Activated naive CD8-positive, alpha-beta T cell (primary cell): ENCODE data around the gene BNIP5.

Experiments
- H3K27ac Mint-ChIP-seq: one replicate; pipeline ENCODE4 v1.8.0; 2021; ENCODE audit warnings: mixed read lengths
- H3K27me3 Mint-ChIP-seq: one replicate; pipeline ENCODE4 v1.8.0; 2021; ENCODE audit warnings: mixed read lengths
- H3K36me3 Mint-ChIP-seq: one replicate; pipeline ENCODE4 v1.8.0; 2021; ENCODE audit warnings: mixed read lengths
- H3K4me1 Mint-ChIP-seq: one replicate; pipeline ENCODE4 v1.8.0; 2021; ENCODE audit warnings: low read depth, mixed read lengths
- H3K4me3 Mint-ChIP-seq: one replicate; pipeline ENCODE4 v1.8.0; 2021; ENCODE audit warnings: mild to moderate bottlenecking, mixed read lengths
- H3K9me3 Mint-ChIP-seq: one replicate; pipeline ENCODE4 v1.8.0; 2021; ENCODE audit warnings: low read depth, mixed read lengths

The BNIP5 gene

DNA sequence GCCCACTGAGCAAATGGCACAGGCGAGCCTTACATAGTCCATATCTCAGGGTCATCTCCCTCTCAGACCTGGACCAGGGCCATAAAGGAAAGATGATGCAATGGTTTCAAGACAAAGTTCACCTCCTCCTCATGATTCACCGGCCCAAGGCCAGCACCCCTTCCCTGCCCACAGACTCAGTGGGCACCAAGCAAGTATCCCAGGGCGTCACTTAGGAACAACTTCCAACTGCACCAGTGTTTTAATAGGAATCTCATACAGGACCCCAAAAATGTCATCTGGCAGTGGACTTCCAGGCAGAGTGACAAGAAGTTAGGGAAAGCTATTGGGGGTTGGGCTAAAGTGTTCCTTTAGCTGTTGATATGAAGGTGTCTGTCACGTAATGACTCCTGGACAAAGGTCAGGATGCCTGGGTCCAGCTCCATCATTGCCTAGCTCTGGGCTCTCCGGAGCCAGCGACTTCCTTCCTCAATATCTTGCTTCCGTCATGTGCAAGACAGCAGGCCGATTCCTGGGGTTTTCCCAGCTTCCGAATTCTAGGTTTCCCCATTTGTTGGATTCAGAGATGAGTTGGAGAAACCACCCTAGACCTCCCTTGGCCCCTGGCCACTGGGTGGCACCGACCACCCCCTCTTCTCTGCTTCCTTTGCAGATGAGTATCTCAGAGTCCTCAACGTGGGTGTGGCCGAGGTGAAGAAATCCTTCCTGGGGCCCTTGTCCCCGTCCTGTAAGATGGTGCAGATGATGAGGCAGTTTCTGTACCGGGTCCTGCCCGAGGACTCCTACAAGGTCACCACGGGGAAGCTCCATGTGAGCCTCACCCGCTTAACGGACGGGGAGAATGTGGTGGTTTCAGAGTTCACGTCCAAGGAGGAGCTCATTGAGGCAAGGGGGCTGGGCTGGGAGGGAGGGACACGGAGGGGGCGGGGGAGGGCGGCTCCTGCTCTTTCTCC, 45.7 kb downstream of the BNIP5 start:
- peaks cover under 1% of the 10 kb centered on the region for H3K27me3 Mint-ChIP-seq
- no peak overlapping the region for H3K4me3 Mint-ChIP-seq
- H3K27ac Mint-ChIP-seq, result no peak overlapping the region
- H3K4me1 Mint-ChIP-seq, result peaks cover 10% of the 10 kb centered on the region
- H3K36me3 Mint-ChIP-seq, result no peaks in the 10 kb centered on the region
- no peaks in the 10 kb centered on the region for H3K9me3 Mint-ChIP-seq

DNA sequence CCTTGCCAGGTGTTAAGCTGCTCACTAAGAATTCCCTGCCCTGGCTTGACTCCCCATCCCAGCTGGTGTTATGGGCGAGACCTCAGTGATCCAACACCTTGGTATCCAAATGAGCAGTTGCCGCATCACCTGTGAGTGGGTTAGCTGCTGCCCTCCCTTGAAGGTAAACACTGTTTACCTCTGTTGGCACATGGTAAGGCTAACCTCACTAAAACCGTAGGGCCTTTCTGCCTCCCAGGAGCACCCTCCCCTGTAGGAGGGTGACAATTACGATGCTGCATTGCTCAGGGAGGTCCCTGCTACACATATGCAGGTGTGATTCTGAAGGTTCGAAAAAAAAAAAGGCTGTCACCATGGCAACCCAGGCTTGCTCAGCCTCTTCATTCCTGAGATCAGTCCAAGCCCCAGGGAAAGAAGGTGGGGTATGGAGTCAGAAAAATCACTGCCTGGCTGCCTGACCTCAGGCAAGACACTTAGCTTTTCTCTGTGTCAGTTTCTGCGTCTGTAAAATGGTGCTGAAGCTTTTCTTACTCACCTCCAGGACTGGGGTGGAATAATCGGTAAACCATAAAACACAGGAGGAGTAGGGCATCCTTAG, 47.3 kb downstream of the BNIP5 start:
- peaks cover 13% of the 10 kb centered on the region for H3K27me3 Mint-ChIP-seq
- H3K4me3 Mint-ChIP-seq, result no peak overlapping the region
- H3K9me3 Mint-ChIP-seq, result no peaks in the 10 kb centered on the region
- peaks cover 12% of the 10 kb centered on the region for H3K4me1 Mint-ChIP-seq
- no peak overlapping the region for H3K27ac Mint-ChIP-seq
- H3K36me3 Mint-ChIP-seq, result no peaks in the 10 kb centered on the region

DNA sequence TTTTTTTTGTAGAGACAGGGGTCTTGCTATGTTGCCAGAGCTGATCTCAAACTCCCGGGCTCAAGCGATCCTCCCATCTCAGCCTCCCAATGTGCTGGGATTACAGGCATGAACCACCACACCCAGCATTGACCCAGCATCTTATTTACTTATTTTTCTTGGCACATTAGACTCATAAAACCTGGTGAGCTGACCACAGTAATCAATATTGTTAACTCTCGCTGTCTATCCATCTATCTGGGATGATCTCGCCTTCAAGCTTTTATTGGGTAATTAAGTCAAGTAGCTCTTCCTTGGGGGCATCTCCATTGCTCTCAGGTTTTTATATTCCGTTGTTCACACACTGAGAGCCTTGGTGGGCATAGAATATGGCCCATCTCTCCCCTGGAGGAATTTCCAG, 49.8 kb downstream of the BNIP5 start:
- H3K4me1 Mint-ChIP-seq, result peaks cover 12% of the 10 kb centered on the region
- H3K36me3 Mint-ChIP-seq, result no peaks in the 10 kb centered on the region
- peaks cover 25% of the 10 kb centered on the region for H3K27me3 Mint-ChIP-seq
- H3K9me3 Mint-ChIP-seq, result no peaks in the 10 kb centered on the region
- H3K27ac Mint-ChIP-seq, result no peak overlapping the region
- no peak overlapping the region for H3K4me3 Mint-ChIP-seq

DNA sequence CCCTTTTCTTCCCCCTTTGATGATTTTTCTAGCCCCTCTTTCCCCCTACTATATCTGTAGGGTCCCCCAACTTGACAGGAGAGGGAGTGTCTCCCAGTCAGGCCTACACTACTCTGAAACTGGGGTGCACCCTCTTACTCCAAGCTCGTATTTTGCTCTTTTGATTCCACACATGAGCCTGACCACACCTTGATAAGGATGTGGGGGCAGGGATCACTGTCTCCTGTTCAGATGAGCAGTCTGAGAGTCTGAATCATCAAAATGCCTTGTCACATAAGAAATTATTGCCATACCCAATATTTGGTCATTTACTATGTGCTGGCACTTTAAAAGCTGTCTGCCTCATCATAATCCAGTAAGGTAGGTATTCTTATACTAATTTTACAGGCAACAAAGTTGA, 50.9 kb downstream of the BNIP5 start:
- Mint-ChIP-seq H3K4me1 (peaks cover 12% of the 10 kb centered on the region), H3K36me3 (no peaks in the 10 kb centered on the region), H3K27me3 (peaks cover 31% of the 10 kb centered on the region), H3K4me3 (no peak overlapping the region), H3K9me3 (no peaks in the 10 kb centered on the region), H3K27ac (no peak overlapping the region)

DNA sequence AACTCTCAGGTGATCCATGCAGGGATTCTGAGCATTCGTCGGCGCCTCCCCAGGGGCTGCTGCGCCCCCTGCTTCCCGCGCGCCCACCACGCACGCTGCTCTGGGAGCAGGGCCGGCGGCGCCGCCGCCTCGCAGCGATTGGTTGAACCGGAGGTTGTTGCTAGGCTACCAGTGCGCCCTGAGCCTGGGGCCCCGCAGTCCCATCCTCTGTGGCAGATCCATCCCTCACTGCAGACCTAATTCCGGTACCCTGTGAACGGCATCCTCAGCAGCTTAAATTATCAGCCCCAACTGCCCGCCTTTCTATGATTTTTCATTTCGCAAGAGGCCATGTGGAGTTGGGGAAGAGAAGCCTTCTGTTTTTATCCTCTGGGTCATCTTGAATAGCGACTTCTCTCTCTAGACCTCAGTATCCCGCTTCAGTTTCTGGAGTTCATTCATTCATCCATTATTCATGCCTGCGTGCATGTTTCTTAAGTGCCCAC, 51.5 kb downstream of the BNIP5 start:
- Mint-ChIP-seq H3K9me3 (no peaks in the 10 kb centered on the region), H3K4me3 (no peak overlapping the region), H3K27ac (no peak overlapping the region), H3K4me1 (peaks cover 12% of the 10 kb centered on the region), H3K27me3 (peaks cover 35% of the 10 kb centered on the region), H3K36me3 (no peaks in the 10 kb centered on the region)

DNA sequence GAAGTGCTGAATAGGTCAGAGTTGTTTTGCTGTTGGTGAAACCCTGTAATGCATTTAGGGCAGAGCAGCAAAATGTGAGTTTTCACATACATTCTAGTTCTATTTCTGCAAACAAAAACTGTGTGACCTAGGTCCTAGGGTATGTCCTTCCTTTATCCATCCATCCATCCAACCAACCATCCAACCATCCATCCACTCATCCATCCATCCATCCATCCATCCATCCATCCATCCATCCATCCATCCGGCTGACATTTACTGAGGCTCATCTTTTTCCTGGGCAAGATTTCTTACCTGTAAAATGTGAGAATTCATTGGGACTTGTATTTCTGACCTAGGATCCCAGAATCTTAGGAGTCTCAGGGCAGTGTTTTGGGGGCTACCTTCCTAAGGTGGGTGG, 52.3 kb downstream of the BNIP5 start:
- H3K27me3 Mint-ChIP-seq, result peaks cover 39% of the 10 kb centered on the region

DNA sequence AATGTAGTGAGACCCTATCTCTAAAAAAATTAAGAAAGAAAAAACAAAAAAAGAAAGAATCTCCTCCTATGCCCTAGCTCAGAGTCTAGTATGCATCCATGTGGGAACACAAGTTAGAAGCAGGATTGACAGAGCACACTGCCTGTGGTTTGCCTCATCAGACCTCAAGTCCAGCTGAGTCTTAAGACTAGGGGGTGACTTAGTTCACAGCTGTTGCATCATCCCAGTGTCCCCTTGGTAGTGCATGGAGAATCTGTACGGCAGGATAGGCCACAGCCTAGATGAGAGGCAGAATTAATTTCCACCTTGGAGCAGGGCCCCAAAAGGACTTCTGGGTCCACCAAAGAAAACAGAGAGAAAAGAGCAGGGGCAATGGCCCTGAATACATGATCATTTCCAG, 53.1 kb downstream of the BNIP5 start:
- Mint-ChIP-seq H3K27ac (no peak overlapping the region), H3K9me3 (no peaks in the 10 kb centered on the region), H3K4me3 (no peak overlapping the region), H3K4me1 (peaks cover 12% of the 10 kb centered on the region), H3K36me3 (no peaks in the 10 kb centered on the region), H3K27me3 (peaks cover 39% of the 10 kb centered on the region)

More for the DNA sequence above, 52.3 kb downstream of the BNIP5 start:
- Mint-ChIP-seq H3K27ac (no peak overlapping the region), H3K36me3 (no peaks in the 10 kb centered on the region), H3K4me3 (no peak overlapping the region), H3K9me3 (no peaks in the 10 kb centered on the region), H3K4me1 (peaks cover 12% of the 10 kb centered on the region)

DNA sequence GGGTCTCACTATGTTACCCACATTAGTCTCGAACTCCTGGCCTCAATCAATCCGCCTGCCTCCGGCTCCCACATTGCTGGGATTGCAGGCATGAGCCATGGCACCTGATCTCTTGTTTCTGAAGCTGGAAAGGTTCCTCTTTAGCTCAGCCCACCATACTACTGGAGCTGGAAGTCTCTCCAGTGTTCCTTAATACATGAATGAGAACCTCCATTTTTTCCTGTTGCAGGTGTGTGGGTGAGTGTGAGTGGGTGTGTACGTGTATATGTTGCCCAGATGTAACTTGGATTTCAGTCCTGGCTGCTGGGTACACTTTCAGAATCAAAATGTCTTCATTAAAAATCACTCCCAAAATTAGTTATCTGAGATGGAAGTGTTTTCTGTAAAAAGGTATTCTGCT, 55.7 kb downstream of the BNIP5 start:
- Mint-ChIP-seq H3K4me1 (peaks cover 3% of the 10 kb centered on the region), H3K27me3 (peaks cover 44% of the 10 kb centered on the region), H3K4me3 (no peak overlapping the region), H3K9me3 (no peaks in the 10 kb centered on the region), H3K36me3 (no peaks in the 10 kb centered on the region), H3K27ac (no peak overlapping the region)

DNA sequence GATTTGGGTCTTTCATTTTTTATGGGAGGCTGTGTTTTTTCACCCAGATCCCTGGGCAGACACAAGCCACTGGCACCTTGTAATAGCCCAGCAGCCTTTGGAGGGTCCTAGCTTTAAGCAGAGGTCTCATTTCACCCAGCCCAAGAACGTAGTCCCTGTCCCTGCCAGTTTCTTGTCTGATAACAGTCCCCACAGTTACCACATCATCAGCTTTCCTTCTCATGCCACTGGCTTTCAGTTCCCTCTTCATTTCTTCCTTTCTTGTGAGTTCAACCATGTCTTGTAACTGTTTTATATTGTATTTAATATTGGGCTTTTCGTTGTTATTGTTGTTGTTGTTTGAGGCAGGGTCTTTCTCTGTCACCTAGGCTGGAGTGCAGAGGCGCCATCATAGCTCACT, 56.2 kb downstream of the BNIP5 start:
- Mint-ChIP-seq H3K4me1 (no peaks in the 10 kb centered on the region), H3K9me3 (no peaks in the 10 kb centered on the region), H3K36me3 (no peaks in the 10 kb centered on the region), H3K27ac (no peak overlapping the region), H3K4me3 (no peak overlapping the region), H3K27me3 (peaks cover 39% of the 10 kb centered on the region)

DNA sequence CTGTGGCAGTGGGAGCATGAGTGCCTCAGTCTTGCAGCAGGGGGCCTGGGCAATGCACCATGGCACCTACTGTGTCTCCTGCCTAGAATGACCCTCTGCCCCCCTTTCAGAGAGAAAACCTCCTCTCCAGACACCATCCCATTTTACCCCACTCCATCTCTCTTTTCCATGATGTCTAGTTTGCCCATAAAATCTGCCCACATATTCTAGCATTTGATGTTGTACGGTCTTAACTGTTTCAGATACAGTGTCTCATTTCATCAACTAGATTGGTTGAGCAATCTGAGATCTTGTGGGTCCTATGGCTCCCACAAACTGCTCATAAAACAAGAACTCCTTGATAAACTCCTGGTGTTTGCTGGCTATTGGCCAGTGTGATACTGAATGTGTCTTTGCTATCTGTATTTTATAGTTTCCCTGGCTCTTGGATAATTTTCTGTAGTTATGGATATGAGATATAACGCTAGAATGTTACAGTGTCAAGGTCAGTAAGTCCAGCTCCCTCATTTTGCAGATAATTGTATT, 58.7 kb downstream of the BNIP5 start:
- no peaks in the 10 kb centered on the region for H3K9me3 Mint-ChIP-seq
- no peak overlapping the region for H3K4me3 Mint-ChIP-seq
- no peak overlapping the region for H3K27ac Mint-ChIP-seq
- no peaks in the 10 kb centered on the region for H3K36me3 Mint-ChIP-seq
- peaks cover 21% of the 10 kb centered on the region for H3K27me3 Mint-ChIP-seq
- H3K4me1 Mint-ChIP-seq, result no peaks in the 10 kb centered on the region

DNA sequence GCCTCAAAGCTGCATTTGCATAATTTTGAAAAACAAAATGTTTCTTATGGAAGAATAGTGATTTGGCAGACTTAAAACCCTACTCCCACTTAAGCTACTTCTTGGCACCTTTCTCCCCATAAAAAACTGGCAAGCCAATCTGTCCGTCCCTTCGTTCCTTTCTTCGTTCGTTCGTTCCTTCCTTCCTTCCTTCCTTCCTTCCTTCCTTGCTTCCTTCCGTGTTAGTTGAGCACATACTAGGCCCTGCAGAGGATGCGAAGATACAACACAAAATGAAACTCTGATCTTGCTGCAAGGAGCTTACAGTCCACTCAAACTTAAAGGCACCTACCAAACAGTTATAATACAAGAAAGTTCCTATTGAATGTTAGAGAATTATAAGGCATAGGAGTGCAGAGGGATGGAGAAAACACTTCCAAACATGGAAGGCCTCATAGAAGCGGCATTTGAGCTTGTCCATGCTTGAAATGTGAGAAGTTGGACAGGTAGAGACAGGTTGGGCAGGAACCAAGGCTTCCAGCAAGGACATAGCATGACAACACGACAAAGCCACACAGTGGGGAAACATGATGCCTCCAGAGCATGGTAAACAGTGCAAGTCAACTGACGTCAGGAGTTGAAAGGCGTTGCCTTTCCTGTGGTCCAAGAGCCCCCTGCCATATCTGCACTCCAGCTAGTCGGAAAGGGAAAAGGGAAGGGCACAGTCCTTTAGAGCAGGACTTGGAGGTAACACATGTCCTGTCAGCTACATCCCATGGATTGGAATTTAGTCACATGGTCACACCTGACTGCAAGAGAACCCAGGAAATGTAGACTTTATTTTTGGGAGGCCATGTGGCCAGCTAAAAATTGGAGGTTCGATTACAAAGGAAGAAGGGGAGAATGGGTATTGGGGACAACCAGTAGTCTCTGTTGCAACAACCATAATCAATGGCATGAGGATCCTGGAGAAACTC, 59.8 kb downstream of the BNIP5 start:
- Mint-ChIP-seq H3K27me3 (peaks cover 20% of the 10 kb centered on the region), H3K27ac (no peak overlapping the region), H3K36me3 (no peaks in the 10 kb centered on the region), H3K4me3 (no peak overlapping the region), H3K9me3 (no peaks in the 10 kb centered on the region), H3K4me1 (no peaks in the 10 kb centered on the region)

DNA sequence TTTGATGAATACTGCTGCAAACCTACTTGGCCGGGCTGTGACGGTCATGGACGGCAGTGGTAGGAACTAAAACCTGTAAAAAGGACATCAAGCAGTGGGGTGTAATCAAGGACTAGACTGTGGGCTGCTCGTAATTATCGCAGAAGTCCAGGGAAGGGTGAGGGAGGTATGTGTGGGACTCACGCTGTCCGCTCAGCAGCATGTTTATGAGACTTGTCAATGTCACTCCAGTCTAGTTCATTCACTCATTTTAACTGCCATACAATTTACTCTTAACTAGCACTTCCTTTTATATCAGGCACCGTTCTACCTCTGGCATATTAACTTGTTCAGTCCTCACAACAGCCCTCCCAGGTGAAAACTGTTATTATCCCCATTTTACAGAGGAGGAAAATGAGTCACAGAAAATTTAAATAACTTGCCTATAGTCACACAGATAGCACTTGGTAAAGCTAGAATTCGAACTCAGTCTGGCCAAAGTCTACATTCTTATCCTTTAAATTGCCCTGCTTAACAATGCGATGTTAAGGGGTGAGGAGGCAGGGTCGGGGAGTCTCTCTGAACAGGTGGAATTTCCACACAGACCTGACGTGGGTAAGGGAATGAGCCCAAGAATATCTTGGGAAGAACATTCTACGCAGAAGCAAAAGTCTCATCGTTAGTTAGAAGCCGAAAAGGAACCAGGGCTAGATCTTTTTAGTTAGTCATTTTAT, 62.7 kb downstream of the BNIP5 start:
- Mint-ChIP-seq H3K27ac (no peak overlapping the region), H3K4me3 (no peak overlapping the region), H3K9me3 (no peaks in the 10 kb centered on the region), H3K4me1 (no peaks in the 10 kb centered on the region), H3K27me3 (peaks cover 6% of the 10 kb centered on the region), H3K36me3 (no peaks in the 10 kb centered on the region)

DNA sequence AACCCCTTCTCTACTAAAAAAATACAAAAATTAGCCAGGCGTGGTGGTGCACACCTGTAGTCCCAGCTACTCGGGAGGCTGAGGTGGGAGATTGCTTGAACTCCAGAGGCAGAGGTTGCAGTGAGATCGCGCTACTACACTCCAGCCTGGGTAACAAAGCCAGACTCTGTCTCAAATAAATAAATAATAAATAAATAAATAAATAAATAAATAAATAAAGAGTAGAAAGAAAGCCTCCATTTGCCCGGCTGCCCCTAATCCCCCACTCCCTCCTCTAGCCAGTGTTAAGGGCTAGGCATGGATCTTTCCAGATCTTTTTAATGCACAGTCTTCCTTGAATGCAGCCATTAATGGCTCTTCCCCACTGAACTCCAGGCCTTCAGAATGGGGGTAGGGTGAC, 63.6 kb downstream of the BNIP5 start:
- Mint-ChIP-seq H3K4me3 (no peak overlapping the region), H3K36me3 (no peaks in the 10 kb centered on the region), H3K9me3 (no peaks in the 10 kb centered on the region), H3K27me3 (peaks cover 2% of the 10 kb centered on the region), H3K27ac (no peak overlapping the region), H3K4me1 (no peaks in the 10 kb centered on the region)

DNA sequence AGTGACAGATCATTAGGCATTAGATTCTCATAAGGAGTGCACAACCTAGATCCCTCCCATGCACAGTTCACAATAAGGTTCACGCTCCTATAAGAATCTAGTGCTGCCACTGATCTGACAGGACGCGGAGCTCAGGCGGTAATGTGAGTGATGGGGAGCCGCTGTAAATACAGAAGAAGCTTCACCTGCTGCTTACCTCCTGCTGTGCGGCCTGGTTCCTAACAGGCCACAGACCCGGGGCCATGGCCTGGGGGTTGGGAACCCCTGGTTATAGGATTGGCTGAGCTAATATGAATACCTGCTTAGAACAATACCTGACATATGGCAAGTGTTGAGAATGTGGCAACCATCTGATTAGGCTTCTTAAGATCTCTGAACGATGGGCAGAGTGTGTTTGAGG, 64.5 kb downstream of the BNIP5 start:
- Mint-ChIP-seq H3K27ac (no peak overlapping the region), H3K27me3 (no peaks in the 10 kb centered on the region), H3K4me1 (no peaks in the 10 kb centered on the region), H3K36me3 (no peaks in the 10 kb centered on the region), H3K9me3 (no peaks in the 10 kb centered on the region), H3K4me3 (no peak overlapping the region)
